Neural cell (in vitro differentiated cells): ENCODE measurements around the gene USP28.

ENCODE experiments used
- EP300 ChIP-seq: fragments of 450-650 bp; conservative IDR thresholded peaks from 2 replicates; pipeline ENCODE4 v1.6.1; 2014; ENCODE audit warnings: antibody characterized with exemption, mild to moderate bottlenecking, moderate library complexity; ENCODE audit not compliant: poor library complexity, severe bottlenecking
- EZH2 ChIP-seq: fragments of 200-600, 300-800 bp; shearing (Covaris generic), sonication (generic); IDR thresholded peaks from 2 replicates; pipeline ENCODE4 v1.6.1; 2014; ENCODE audit warnings: antibody characterized with exemption, low read length, borderline replicate concordance, mild to moderate bottlenecking; ENCODE audit not compliant: insufficient read depth, poor library complexity, severe bottlenecking
- MXI1 ChIP-seq: fragments of 450-650 bp; conservative IDR thresholded peaks from 2 replicates; pipeline ENCODE4 v1.6.1; 2014; ENCODE audit warnings: antibody characterized with exemption, mild to moderate bottlenecking; ENCODE audit not compliant: poor library complexity, severe bottlenecking
- POLR2AphosphoS5 ChIP-seq: IDR thresholded peaks from 2 replicates; pipeline ENCODE4 v1.6.1; 2012
- RAD21 ChIP-seq: fragments of 450-650 bp; conservative IDR thresholded peaks from 2 replicates; pipeline ENCODE4 v1.6.1; 2014; ENCODE audit warnings: antibody characterized with exemption, mild to moderate bottlenecking, moderate library complexity
- SMC3 ChIP-seq: fragments of 450-650 bp; conservative IDR thresholded peaks from 2 replicates; pipeline ENCODE4 v1.6.1; 2014; ENCODE audit warnings: antibody characterized with exemption, mild to moderate bottlenecking, moderate library complexity; ENCODE audit not compliant: poor library complexity
- TAF1 ChIP-seq: IDR thresholded peaks from 2 replicates; pipeline ENCODE4 v1.6.1; 2012; ENCODE audit warnings: low read depth
- TF ChIP-seq, protein P1 (sequence below): fragments of 450-650 bp; IDR thresholded peaks from 2 replicates; pipeline ENCODE4 v1.5.1; 2014; ENCODE audit warnings: antibody characterized with exemption, mild to moderate bottlenecking, moderate library complexity; ENCODE audit not compliant: poor library complexity, severe bottlenecking
- TF ChIP-seq, protein P2 (sequence below): IDR thresholded peaks from 2 replicates; pipeline ENCODE4 v1.6.1; 2012; ENCODE audit warnings: borderline replicate concordance

DNA sequence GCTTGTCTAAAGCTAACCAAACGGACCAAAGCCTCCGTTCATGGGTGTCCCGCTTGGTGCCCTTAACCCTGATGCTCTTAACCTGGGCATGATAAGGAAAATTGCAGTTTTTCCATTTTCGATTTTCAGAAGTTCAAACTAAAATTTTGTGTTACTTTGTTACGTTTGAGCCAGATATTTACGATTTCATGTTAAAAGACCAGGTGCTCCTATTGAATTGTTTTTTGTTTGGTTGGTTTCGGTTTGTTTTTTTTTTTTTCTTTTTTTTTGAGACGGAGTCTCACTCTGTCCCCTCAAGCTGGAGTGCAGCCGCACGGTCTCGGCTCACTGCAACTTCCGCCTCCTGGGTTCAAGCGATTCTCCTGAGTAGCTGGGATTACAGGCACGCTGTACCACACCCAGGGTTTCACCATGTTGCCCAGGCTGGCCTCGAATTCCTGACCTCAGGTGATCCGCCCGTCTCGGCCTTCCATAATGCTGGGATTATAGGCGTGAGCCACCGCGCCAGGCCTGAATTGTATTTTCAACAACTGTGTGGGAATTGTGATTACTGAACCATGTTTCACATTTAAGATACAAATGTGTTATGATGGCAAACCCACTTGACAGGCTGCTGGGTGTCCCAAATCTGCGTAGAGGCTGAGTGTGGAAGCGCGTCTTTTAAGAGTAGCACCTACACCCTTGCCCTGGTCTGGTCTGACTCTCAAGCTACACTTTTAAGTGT is 864 bp upstream of the USP28 start:
- TF ChIP-seq, protein P1, sequence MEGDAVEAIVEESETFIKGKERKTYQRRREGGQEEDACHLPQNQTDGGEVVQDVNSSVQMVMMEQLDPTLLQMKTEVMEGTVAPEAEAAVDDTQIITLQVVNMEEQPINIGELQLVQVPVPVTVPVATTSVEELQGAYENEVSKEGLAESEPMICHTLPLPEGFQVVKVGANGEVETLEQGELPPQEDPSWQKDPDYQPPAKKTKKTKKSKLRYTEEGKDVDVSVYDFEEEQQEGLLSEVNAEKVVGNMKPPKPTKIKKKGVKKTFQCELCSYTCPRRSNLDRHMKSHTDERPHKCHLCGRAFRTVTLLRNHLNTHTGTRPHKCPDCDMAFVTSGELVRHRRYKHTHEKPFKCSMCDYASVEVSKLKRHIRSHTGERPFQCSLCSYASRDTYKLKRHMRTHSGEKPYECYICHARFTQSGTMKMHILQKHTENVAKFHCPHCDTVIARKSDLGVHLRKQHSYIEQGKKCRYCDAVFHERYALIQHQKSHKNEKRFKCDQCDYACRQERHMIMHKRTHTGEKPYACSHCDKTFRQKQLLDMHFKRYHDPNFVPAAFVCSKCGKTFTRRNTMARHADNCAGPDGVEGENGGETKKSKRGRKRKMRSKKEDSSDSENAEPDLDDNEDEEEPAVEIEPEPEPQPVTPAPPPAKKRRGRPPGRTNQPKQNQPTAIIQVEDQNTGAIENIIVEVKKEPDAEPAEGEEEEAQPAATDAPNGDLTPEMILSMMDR = no peak
- TF ChIP-seq SMC3 (no peak), POLR2AphosphoS5 (no peak), EP300 (no peak), RAD21 (no peak), TAF1 (no peak), EZH2 (no peak), MXI1 (no peak)
- TF ChIP-seq, protein P2, sequence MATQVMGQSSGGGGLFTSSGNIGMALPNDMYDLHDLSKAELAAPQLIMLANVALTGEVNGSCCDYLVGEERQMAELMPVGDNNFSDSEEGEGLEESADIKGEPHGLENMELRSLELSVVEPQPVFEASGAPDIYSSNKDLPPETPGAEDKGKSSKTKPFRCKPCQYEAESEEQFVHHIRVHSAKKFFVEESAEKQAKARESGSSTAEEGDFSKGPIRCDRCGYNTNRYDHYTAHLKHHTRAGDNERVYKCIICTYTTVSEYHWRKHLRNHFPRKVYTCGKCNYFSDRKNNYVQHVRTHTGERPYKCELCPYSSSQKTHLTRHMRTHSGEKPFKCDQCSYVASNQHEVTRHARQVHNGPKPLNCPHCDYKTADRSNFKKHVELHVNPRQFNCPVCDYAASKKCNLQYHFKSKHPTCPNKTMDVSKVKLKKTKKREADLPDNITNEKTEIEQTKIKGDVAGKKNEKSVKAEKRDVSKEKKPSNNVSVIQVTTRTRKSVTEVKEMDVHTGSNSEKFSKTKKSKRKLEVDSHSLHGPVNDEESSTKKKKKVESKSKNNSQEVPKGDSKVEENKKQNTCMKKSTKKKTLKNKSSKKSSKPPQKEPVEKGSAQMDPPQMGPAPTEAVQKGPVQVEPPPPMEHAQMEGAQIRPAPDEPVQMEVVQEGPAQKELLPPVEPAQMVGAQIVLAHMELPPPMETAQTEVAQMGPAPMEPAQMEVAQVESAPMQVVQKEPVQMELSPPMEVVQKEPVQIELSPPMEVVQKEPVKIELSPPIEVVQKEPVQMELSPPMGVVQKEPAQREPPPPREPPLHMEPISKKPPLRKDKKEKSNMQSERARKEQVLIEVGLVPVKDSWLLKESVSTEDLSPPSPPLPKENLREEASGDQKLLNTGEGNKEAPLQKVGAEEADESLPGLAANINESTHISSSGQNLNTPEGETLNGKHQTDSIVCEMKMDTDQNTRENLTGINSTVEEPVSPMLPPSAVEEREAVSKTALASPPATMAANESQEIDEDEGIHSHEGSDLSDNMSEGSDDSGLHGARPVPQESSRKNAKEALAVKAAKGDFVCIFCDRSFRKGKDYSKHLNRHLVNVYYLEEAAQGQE = no peak
